GM06990 (cell line): Measurements from ENCODE around the gene TSPY4.
"Not testable (repeated sequence)": the region's sequence is repeated elsewhere in the genome, so short reads cannot be mapped to it uniquely, and the experiment has no call there.

Experiments used
- DNase-seq: peaks from one replicate; pipeline ENCODE4 v3.0.0-alpha.2; 2011; ENCODE audit not compliant: insufficient read length; ENCODE audit errors: extremely low read depth
- H3K27me3 ChIP-seq: replicated peaks from 2 replicates; pipeline ENCODE4 v1.6.0; 2011; ENCODE audit warnings: low read length; ENCODE audit not compliant: control insufficient read depth, insufficient read depth
- H3K36me3 ChIP-seq: 2 replicates; pipeline ENCODE4 v1.5.1; 2011; ENCODE audit warnings: low read length; ENCODE audit not compliant: control insufficient read depth, insufficient read depth
- H3K4me3 ChIP-seq: replicated peaks from 2 replicates; pipeline ENCODE4 v1.5.1; 2011; ENCODE audit warnings: low read depth, mild to moderate bottlenecking, control low read depth, low read length
- CTCF ChIP-seq: IDR thresholded peaks from 2 replicates; pipeline ENCODE4 v1.5.1; 2011; ENCODE audit warnings: low read length, control low read depth, mild to moderate bottlenecking, inconsistent platforms; ENCODE audit not compliant: insufficient read depth, poor library complexity, severe bottlenecking

TSPY4 gene

GRCh38 chrY:9337164-9337563, at the start of gene TSPY4:
TSS of gene TSPY4 (plus strand) at chrY:9337464. CDS start at chrY:9337510, 46 bp downstream.
- not testable (repeated sequence) for DNase-seq, H3K4me3 ChIP-seq, H3K36me3 ChIP-seq, H3K27me3 ChIP-seq

GRCh38 chrY:9320996-9321395, 16.3 kb upstream of the TSPY4 start:
- H3K27me3 ChIP-seq, result no peaks in the 10 kb centered on the region
- H3K36me3 ChIP-seq, result no peaks in the 10 kb centered on the region
- H3K4me3 ChIP-seq, result no peak overlapping the region
- DNase-seq, result no peak
- no peak for TF ChIP-seq CTCF

- not testable (repeated sequence) for H3K27me3 ChIP-seq, H3K4me3 ChIP-seq
These were observed 20.2 kb downstream of the TSPY4 start, which contains the start of gene TSPY8 for GRCh38 chrY:9357497-9357896. TSS of gene TSPY8 (plus strand) at chrY:9357797. CDS start at chrY:9357843, 46 bp downstream.

More at GRCh38 chrY:9357497-9357896, 20.2 kb downstream of the TSPY4 start, which contains the start of gene TSPY8:
- not testable (repeated sequence) for H3K36me3 ChIP-seq, DNase-seq
